GM10266 (cell line): ENCODE results near the gene GTPBP6.
"Not testable (repeated sequence)": the region's sequence is repeated elsewhere in the genome, so short reads cannot be mapped to it uniquely, and the experiment has no call there.

ENCODE experiments used
- DNase-seq: peaks from one replicate; pipeline ENCODE4 v3.0.0; 2012; ENCODE audit errors: extremely low spot score
- TF ChIP-seq, protein P1 (sequence below): IDR thresholded peaks from 2 replicates; pipeline ENCODE4 v1.5.1; 2012; ENCODE audit warnings: mild to moderate bottlenecking, low read depth; ENCODE audit not compliant: control insufficient read depth, insufficient read depth; ENCODE audit errors: missing control alignments

The GTPBP6 gene

DNA sequence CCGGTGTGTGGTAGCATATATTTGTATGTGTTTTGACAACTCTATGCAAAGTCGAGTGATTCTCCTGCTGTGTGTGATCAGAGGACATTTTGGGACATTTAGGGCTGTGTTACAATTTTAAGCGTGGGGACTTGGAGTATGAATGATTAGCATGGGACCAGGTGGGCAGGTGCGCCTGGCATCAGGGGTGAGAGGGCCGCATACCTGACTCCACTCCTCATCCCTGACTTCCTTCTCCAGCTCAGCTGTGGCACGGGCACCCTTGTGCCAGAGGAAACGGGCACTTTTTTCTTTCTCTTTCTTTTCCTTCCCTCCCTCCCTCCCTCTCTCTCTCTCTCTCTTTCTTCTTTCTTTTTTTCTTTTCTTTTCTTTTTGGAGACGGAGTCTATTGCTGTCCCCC lies 53.1 kb downstream of the GTPBP6 start:
- no peak for DNase-seq
- TF ChIP-seq, protein P1, sequence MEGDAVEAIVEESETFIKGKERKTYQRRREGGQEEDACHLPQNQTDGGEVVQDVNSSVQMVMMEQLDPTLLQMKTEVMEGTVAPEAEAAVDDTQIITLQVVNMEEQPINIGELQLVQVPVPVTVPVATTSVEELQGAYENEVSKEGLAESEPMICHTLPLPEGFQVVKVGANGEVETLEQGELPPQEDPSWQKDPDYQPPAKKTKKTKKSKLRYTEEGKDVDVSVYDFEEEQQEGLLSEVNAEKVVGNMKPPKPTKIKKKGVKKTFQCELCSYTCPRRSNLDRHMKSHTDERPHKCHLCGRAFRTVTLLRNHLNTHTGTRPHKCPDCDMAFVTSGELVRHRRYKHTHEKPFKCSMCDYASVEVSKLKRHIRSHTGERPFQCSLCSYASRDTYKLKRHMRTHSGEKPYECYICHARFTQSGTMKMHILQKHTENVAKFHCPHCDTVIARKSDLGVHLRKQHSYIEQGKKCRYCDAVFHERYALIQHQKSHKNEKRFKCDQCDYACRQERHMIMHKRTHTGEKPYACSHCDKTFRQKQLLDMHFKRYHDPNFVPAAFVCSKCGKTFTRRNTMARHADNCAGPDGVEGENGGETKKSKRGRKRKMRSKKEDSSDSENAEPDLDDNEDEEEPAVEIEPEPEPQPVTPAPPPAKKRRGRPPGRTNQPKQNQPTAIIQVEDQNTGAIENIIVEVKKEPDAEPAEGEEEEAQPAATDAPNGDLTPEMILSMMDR: no peak

DNA sequence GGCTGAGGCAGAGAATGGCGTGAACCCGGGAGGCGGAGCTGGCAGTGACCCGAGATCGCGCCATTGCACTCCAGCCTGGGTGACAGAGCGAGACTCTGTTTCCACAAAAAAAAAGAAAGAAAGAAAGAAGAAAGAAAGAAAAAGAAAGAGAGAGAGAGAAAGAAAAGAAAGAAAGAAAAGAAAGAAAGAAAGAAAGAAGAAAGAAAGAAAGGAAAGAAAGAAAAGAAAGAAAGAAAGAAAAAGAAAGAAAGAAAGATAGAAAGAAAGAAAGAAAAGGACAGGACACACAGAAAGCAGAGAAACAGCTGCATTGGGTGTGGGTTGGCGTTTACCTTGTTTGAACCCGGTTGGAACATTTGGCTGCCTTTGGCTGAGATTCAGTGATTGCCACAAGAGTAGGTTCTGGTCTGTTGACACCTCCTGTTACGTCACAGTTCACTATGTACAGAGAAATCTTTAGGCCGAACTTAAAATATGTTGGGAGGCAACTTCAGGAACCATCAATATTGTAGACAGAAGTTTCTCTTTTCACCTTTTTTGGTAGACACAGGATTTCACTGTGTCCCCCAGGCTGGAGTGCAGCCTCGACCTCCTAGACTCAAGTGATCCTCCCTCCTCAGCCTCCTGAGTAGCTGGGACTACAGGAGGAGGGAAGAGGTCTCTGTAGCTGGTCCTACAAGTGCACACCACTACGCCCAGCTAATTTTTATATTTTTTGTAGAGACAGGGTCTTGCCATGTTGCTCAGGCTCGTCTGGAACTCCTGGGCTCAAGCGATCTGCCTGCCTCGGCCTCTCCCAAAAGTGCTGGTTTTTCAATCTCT lies 53.8 kb downstream of the GTPBP6 start:
- no peak for DNase-seq
- TF ChIP-seq, protein P1: no peak

DNA sequence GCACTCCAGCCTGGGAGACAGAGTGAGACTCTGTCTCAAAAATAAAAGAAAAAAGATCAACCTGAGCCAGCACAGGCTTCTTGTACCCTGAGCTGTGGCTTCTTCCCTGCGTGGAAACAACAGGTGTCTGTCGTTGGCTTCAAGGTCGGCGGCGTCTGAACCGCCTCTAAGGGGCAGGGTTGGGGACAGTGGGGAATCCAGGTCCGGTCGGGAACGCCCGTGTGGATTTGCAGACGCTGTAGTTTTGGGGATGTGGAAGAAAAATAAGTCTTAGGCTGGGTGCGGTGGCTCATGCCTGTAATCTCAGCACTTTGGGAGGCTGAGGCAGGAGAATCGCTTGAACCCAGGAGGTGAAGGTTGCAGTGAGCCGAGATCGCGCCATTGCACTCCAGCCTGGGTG lies 54.6 kb downstream of the GTPBP6 start:
- not testable (repeated sequence) for DNase-seq

DNA sequence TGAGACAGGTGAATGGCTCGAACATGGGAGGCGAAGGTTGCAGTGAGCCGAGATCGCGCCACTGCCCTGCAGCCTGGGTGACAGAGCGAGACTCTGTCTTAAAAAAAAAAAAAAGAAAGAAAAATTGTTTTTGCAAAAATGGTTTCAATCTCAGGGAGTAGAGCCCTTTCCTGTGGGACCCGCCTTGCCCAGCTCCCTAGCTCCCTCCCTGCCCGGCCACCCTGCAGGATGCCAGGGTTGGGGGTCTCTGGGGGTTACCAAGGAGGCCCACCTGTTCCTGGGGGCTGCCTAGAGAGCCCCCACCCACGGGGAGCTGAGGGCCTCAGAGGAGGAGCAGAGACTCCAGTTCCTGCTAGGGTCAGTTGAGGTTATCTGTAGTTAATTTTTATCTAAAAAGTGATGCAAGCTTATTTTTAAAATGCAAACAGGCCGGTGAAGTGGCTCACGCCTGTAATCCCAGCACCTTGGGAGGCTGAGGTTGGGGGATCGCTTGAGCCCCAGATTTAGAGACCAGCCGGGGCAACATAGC lies 56.2 kb downstream of the GTPBP6 start:
- DNase-seq: no peak

DNA sequence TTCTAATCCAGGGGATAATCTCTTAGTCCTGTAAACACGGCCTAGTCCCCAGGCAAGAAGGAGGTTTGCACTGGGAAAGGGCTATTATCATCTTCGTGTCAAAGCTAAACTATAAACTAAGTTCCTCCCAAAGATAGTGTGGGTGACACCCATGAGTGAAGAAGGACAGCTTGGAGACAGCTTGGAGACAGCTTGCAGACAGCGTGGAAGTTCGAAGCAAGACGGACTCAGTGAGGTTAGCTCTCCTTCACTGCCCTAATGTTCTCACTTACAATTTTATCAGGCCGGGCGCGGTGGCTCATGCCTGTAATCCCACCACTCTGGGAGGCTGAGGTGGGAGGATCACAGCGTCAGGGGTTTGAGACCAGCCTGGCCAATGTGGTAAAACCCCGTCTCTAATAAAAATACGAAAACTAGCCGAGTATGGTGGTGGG lies 56.7 kb downstream of the GTPBP6 start:
- TF ChIP-seq, protein P1: no peak
- no peak for DNase-seq

More for the DNA sequence above, 56.2 kb downstream of the GTPBP6 start:
- TF ChIP-seq, protein P1: no peak

DNA sequence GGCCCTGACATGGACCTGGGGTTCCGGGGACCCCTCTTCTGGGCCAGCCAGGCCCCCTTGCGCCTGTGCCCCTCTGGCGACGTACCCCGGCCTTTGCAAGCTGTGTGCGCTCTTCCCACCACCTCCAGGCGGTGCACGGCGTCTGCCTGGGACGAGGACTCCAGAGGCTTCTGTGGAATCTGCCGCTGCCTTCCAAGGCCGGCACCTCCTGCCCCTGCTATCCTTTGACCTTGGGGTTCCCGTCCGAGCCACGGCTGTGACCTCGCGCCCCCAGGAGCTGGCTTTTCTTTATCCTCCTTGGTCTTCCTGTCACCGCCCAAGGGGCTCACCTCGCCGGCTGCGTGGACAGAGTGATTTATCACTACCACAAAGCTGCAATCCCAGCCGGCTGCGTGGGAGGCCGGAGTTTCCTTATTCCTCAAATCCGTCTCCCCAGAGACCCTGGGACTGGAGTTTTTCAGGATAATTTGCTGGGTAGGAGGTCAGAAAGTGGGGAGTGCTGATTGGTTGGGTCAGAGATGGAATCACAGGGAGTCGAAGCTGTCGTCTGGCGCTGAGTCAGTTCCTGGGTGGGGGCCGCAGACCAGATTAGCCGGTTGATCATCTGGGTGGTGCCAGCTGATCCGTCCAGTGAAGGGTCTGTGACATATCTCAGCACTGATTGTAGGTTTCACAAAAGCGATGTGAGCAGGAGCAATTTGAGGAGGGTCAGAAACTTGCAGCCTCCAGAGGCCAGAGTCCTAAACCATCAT lies 57.3 kb downstream of the GTPBP6 start:
- no peak for DNase-seq

DNA sequence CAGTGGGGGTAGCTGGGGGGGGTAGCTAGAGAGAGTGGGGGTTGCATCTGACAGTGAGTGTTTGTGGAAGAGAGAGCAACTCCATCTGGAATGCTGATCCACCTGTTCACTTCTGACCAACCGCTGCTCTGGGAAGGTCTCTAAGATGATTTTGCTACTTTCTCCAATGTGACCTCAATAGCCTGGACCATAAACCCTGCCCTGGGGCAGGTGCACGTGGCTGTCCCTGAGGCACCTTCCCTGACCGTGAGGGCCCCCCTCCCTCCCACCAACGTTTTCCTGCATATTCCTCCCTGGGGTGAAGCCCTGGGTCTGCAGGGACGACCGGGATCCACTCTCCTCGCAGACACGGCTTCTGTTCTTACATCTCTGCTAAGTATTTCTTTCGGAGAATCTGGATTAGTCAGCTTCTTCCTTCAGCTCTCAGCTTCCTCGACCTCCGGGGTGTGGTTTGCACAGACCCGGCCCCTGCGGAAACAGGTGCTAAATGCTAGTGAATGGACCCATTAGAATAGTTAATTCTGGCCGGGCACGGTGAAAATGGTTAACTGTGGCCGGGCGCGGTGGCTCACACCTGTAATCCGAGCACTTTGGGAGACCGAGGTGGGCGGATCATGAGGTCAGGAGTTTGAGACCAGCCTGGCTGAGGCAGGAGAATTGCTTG lies 58.8 kb downstream of the GTPBP6 start:
- TF ChIP-seq, protein P1: no peak
- DNase-seq: peak; percentile 38

More for the DNA sequence above, 57.3 kb downstream of the GTPBP6 start:
- TF ChIP-seq, protein P1: no peak
